GM04503 (cell line): Measurements from ENCODE around the gene SRBD1.

Source experiments
- DNase-seq: peaks from one replicate; pipeline ENCODE4 v3.0.0-alpha.2; 2012; ENCODE audit warnings: low read depth

SRBD1 gene

GRCh38 chr2:45636008-45636407, 24.9 kb upstream of the SRBD1 start:
- DNase-seq = no peak

- no peak for DNase-seq
These were observed 23.2 kb upstream of the SRBD1 start for GRCh38 chr2:45634223-45634622.

- DNase-seq = no peak
These were observed 20.9 kb upstream of the SRBD1 start for GRCh38 chr2:45631955-45632354.

GRCh38 chr2:45631319-45631718, 20.3 kb upstream of the SRBD1 start:
- no peak for DNase-seq

- DNase-seq = no peak
These were observed 18.9 kb upstream of the SRBD1 start for GRCh38 chr2:45629971-45630370.

GRCh38 chr2:45627911-45628310, 16.8 kb upstream of the SRBD1 start:
- DNase-seq = no peak

- DNase-seq = no peak
These were observed 15.5 kb upstream of the SRBD1 start for GRCh38 chr2:45626387-45627221.

GRCh38 chr2:45625824-45626223, 14.8 kb upstream of the SRBD1 start:
- no peak for DNase-seq

GRCh38 chr2:45623098-45623497, 12.0 kb upstream of the SRBD1 start:
- no peak for DNase-seq

- no peak for DNase-seq
These were observed 11.4 kb upstream of the SRBD1 start for GRCh38 chr2:45622336-45623075.

- DNase-seq = no peak
These were observed 6.4 kb upstream of the SRBD1 start for GRCh38 chr2:45617496-45617895.

GRCh38 chr2:45616658-45617411, 5.8 kb upstream of the SRBD1 start:
- no peak for DNase-seq

- no peak for DNase-seq
These were observed 3.9 kb upstream of the SRBD1 start for GRCh38 chr2:45614871-45615415.

- DNase-seq = no peak
These were observed 3.3 kb upstream of the SRBD1 start for GRCh38 chr2:45614330-45614729.

- DNase-seq = no peak
These were observed 1.7 kb upstream of the SRBD1 start for GRCh38 chr2:45612731-45613130.

- no peak for DNase-seq
These were observed 1.2 kb upstream of the SRBD1 start for GRCh38 chr2:45612285-45612684.

GRCh38 chr2:45610281-45611019, 617 bp downstream of the SRBD1 start:
- DNase-seq = peak; percentile 50

- no peak for DNase-seq
These were observed 3.4 kb downstream of the SRBD1 start for GRCh38 chr2:45607701-45608100.

GRCh38 chr2:45606796-45607195, 4.3 kb downstream of the SRBD1 start:
- no peak for DNase-seq

- DNase-seq = no peak
These were observed 6.0 kb downstream of the SRBD1 start for GRCh38 chr2:45605116-45605515.

- no peak for DNase-seq
These were observed 8.4 kb downstream of the SRBD1 start for GRCh38 chr2:45602624-45603023.

GRCh38 chr2:45598545-45598944, 12.5 kb downstream of the SRBD1 start:
- DNase-seq = no peak
